Peyer's patch (tissue), 4 donors: ENCODE results near the gene NR5A1.

Experiments
- POLR2A ChIP-seq, 2 donors: fragments of 450-650 bp; IDR thresholded peaks; one replicate each; pipeline ENCODE4 v1.5.1; 2017; ENCODE audit warnings: antibody characterized with exemption in 2 of 2, mild to moderate bottlenecking in 2 of 2, moderate library complexity in 2 of 2
- TF ChIP-seq, protein P1 (sequence below), 6 experiments: fragments of 450-650 bp in 4 of 6; fragments of 200-600 bp in 2 of 6; sonication (generic) in 1 of 6; IDR thresholded peaks; one replicate each; pipeline ENCODE4 v1.5.1; 2017 to 2019; ENCODE audit warnings: antibody characterized with exemption in 6 of 6, mild to moderate bottlenecking in 3 of 6, moderate library complexity in 1 of 6

DNA sequence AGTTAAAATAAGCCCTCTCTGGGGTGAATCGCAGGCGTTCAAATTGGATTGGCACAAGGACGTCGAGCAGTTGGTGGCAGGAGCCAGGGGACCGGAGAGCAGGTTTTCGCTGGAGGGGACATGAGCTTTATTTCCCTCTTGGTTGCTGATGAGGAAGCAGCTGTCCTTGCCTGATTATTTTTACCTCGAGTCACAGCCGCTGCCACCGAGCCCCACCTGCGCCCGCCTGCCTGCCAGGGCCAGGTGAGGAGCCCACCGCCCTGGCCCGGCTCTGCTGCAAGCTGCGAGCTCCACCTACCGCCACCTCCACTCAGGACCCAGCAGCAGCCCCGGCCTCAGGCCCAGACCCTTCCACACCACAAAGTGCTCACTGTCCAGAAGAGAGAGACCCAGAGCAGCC lies 65.9 kb downstream of the NR5A1 start:
- TF ChIP-seq, protein P1, sequence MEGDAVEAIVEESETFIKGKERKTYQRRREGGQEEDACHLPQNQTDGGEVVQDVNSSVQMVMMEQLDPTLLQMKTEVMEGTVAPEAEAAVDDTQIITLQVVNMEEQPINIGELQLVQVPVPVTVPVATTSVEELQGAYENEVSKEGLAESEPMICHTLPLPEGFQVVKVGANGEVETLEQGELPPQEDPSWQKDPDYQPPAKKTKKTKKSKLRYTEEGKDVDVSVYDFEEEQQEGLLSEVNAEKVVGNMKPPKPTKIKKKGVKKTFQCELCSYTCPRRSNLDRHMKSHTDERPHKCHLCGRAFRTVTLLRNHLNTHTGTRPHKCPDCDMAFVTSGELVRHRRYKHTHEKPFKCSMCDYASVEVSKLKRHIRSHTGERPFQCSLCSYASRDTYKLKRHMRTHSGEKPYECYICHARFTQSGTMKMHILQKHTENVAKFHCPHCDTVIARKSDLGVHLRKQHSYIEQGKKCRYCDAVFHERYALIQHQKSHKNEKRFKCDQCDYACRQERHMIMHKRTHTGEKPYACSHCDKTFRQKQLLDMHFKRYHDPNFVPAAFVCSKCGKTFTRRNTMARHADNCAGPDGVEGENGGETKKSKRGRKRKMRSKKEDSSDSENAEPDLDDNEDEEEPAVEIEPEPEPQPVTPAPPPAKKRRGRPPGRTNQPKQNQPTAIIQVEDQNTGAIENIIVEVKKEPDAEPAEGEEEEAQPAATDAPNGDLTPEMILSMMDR (IDR thresholded peaks at IDR 0.05), result no peak
- TF ChIP-seq POLR2A (IDR thresholded peaks at IDR 0.05), result no peak
